HepG2 (cell line): ENCODE measurements around the gene NUP133. TPM values are rescaled to one million over a fixed set of nuclear protein-coding genes. Genes with fewer than 3 reads are reported as not detected.

Source experiments
- CEBPG ChIP-seq: IDR thresholded peaks from 2 replicates; pipeline ENCODE4 v1.6.1; 2016
- DNMT3B ChIP-seq: conservative IDR thresholded peaks from 2 replicates; pipeline ENCODE4 v1.6.1; 2016; ENCODE audit warnings: missing biosample characterization, control low read depth
- HNRNPK ChIP-seq: fragments of 200-400 bp; formaldehyde crosslinking; IDR thresholded peaks from 2 replicates; pipeline ENCODE4 v1.6.1; 2018; ENCODE audit warnings: low read length, low read depth, moderate library complexity, mild to moderate bottlenecking; ENCODE audit not compliant: poor library complexity, severe bottlenecking
- JDP2 ChIP-seq: sonication (generic); formaldehyde crosslinking; IDR thresholded peaks from 2 replicates; pipeline ENCODE4 v1.8.1; 2022; ENCODE audit warnings: missing genetic modification reagents, borderline replicate concordance
- KDM1A ChIP-seq: IDR thresholded peaks from 2 replicates; pipeline ENCODE4 v1.6.1; 2016; ENCODE audit warnings: missing compliant biosample characterization
- KMT2B ChIP-seq: IDR thresholded peaks from 2 replicates; pipeline ENCODE4 v1.6.1; 2016; ENCODE audit warnings: missing genetic modification reagents, missing compliant biosample characterization
- NFKB2 ChIP-seq: sonication (generic); formaldehyde crosslinking; IDR thresholded peaks from 2 replicates; pipeline ENCODE4 v1.4.0; 2020; ENCODE audit warnings: missing genetic modification reagents, borderline replicate concordance
- PITX1 ChIP-seq: sonication (generic); formaldehyde crosslinking; IDR thresholded peaks from 2 replicates; pipeline ENCODE4 v1.5.1; 2020; ENCODE audit warnings: mild to moderate bottlenecking, missing genetic modification reagents
- SP5 ChIP-seq: IDR thresholded peaks from 2 replicates; pipeline ENCODE4 v1.6.1; 2016; ENCODE audit warnings: low read depth, borderline replicate concordance
- THRA ChIP-seq: sonication (generic); formaldehyde crosslinking; IDR thresholded peaks from 2 replicates; pipeline ENCODE4 v1.4.0; 2020; ENCODE audit warnings: missing genetic modification reagents, borderline replicate concordance
- ZBTB46 ChIP-seq: sonication (generic); formaldehyde crosslinking; IDR thresholded peaks from 2 replicates; pipeline ENCODE4 v1.4.0; 2020; ENCODE audit warnings: mild to moderate bottlenecking, missing genetic modification reagents, borderline replicate concordance
- ZC3H13 ChIP-seq: sonication (generic); formaldehyde crosslinking; IDR thresholded peaks from 2 replicates; pipeline ENCODE4 v1.8.1; 2023; ENCODE audit warnings: mild to moderate bottlenecking, missing genetic modification reagents, moderate library complexity
- ZNF557 ChIP-seq: sonication (generic); formaldehyde crosslinking; IDR thresholded peaks from 2 replicates; pipeline ENCODE4 v1.4.0; 2020; ENCODE audit warnings: missing genetic modification reagents
- ZNF572 ChIP-seq: sonication (generic); formaldehyde crosslinking; IDR thresholded peaks from 2 replicates; pipeline ENCODE4 v1.5.1; 2020; ENCODE audit warnings: mild to moderate bottlenecking, missing genetic modification reagents
- ZNF841 ChIP-seq: sonication (generic); formaldehyde crosslinking; IDR thresholded peaks from 2 replicates; pipeline ENCODE4 v1.8.1; 2023; ENCODE audit warnings: missing genetic modification reagents, borderline replicate concordance
- ZSCAN30 ChIP-seq: sonication (generic); formaldehyde crosslinking; IDR thresholded peaks from 2 replicates; pipeline ENCODE4 v1.5.0; 2020; ENCODE audit warnings: mild to moderate bottlenecking, missing genetic modification reagents
- polyA plus RNA-seq, 8 experiments: library from polyadenylated mRNA; depleted of rRNA in 3 of 8; stranded (reverse) in 7 of 8; unstranded in 1 of 8; fragments of >200 nt; fragmentation: Illumina TruSeq in 4 of 8; extraction: Trizol in 4 of 8; gene quantifications; 2 replicates each; pipeline versions ENCODE4 v1.2.1 to v1.2.3, GENCODE V29; 2011 to 2016; ENCODE audit warnings: low read depth in 4 of 8, missing spikeins in 1 of 8, mixed read lengths in 1 of 8; ENCODE audit not compliant: insufficient read depth in 1 of 8
- total RNA-seq, 5 experiments: library from RNA; depleted of rRNA; stranded (reverse); fragments of >200 nt; fragmentation: Illumina TruSeq; extraction: Trizol; gene quantifications; 2 replicates each; pipeline ENCODE4 v1.2.3, GENCODE V29; 2016; ENCODE audit warnings: low read depth in 1 of 5
- TF ChIP-seq, protein P1 (sequence below): sonication (generic); formaldehyde crosslinking; IDR thresholded peaks from 2 replicates; pipeline ENCODE4 v1.9.0; 2021; ENCODE audit warnings: mild to moderate bottlenecking, missing genetic modification reagents
- TF ChIP-seq, protein P2 (sequence below): sonication (generic); formaldehyde crosslinking; IDR thresholded peaks from 2 replicates; pipeline ENCODE4 v1.8.1; 2023; ENCODE audit warnings: mild to moderate bottlenecking, inconsistent platforms, moderate library complexity, missing genetic modification reagents, borderline replicate concordance

NUP133 gene
- total and polyA plus RNA-seq, 2 of the 13 experiments (the other 11 are each of a cell fraction or from before 2014, with no cell fraction given) = 17.7 to 45.6 TPM

DNA sequence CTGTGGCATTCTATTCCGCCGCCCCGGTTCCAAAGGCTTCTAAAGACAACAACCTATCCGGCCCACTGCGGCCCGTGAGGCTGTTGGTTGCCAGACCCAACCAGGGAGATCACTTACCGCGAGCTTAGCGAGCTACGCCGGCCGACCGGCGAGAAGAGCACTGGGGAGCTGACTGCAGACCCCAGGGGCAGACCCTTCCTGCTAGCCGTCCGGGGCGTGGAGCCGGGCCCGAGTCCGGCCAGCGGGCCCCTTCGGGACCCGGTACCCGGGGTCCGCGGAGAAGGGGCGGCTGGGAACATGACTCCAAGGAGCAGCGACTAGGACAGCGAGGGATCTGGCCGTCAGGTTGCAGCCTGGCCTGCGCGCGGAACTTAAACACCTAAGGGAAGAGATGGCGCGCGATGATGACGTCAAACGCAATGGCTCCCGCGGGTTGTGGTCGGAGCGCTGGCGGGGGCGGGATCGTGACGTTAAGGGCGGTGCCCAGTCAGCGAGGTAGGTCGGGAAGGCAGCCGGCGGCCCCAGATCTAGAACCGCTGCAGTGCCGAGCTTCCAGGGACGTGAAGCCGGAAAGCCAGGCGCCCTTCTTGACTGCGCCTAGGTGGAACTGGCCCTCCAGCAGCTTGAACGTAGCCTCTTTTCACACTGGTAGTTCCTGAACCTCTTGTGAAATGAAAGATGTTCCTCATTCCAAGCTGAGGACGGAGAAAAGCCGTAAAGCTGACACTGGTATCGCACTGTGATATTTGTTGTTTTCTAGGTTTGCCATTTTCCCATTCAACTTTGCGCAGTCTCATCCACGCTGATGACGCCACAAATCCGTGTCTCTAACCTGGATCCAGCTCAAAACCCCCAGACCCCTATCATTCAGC, at the start of gene NUP133 (continued):
- TF ChIP-seq NFKB2 = peak; percentile 63; the same call in 1 of the 2 replicates
- TF ChIP-seq, protein P1, sequence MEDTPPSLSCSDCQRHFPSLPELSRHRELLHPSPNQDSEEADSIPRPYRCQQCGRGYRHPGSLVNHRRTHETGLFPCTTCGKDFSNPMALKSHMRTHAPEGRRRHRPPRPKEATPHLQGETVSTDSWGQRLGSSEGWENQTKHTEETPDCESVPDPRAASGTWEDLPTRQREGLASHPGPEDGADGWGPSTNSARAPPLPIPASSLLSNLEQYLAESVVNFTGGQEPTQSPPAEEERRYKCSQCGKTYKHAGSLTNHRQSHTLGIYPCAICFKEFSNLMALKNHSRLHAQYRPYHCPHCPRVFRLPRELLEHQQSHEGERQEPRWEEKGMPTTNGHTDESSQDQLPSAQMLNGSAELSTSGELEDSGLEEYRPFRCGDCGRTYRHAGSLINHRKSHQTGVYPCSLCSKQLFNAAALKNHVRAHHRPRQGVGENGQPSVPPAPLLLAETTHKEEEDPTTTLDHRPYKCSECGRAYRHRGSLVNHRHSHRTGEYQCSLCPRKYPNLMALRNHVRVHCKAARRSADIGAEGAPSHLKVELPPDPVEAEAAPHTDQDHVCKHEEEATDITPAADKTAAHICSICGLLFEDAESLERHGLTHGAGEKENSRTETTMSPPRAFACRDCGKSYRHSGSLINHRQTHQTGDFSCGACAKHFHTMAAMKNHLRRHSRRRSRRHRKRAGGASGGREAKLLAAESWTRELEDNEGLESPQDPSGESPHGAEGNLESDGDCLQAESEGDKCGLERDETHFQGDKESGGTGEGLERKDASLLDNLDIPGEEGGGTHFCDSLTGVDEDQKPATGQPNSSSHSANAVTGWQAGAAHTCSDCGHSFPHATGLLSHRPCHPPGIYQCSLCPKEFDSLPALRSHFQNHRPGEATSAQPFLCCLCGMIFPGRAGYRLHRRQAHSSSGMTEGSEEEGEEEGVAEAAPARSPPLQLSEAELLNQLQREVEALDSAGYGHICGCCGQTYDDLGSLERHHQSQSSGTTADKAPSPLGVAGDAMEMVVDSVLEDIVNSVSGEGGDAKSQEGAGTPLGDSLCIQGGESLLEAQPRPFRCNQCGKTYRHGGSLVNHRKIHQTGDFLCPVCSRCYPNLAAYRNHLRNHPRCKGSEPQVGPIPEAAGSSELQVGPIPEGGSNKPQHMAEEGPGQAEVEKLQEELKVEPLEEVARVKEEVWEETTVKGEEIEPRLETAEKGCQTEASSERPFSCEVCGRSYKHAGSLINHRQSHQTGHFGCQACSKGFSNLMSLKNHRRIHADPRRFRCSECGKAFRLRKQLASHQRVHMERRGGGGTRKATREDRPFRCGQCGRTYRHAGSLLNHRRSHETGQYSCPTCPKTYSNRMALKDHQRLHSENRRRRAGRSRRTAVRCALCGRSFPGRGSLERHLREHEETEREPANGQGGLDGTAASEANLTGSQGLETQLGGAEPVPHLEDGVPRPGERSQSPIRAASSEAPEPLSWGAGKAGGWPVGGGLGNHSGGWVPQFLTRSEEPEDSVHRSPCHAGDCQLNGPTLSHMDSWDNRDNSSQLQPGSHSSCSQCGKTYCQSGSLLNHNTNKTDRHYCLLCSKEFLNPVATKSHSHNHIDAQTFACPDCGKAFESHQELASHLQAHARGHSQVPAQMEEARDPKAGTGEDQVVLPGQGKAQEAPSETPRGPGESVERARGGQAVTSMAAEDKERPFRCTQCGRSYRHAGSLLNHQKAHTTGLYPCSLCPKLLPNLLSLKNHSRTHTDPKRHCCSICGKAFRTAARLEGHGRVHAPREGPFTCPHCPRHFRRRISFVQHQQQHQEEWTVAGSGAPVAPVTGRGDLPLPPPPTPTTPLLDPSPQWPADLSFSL (CRISPR knock-in tag) = peak; percentile 60
- no peak for TF ChIP-seq JDP2 (CRISPR knock-in tag)
- peak; percentile 98 for TF ChIP-seq KMT2B
- no peak for TF ChIP-seq KDM1A
- TF ChIP-seq SP5 = peak; percentile 46; the same call in 1 of the 2 replicates
- TF ChIP-seq PITX1 (CRISPR knock-in tag) = peak; percentile 70; the same call in 1 of the 2 replicates
- no peak for TF ChIP-seq ZNF841
- no peak for TF ChIP-seq THRA
- no peak for TF ChIP-seq ZNF557 (CRISPR knock-in tag)
- TF ChIP-seq DNMT3B = 0 out of 2 replicates have a peak, but pooled peaks have one; percentile 46
- TF ChIP-seq ZSCAN30 = no peak
- TF ChIP-seq CEBPG (CRISPR knock-in tag) = peak; percentile 38; the same call in 1 of the 2 replicates
- no peak for TF ChIP-seq HNRNPK
- TF ChIP-seq, protein P2, sequence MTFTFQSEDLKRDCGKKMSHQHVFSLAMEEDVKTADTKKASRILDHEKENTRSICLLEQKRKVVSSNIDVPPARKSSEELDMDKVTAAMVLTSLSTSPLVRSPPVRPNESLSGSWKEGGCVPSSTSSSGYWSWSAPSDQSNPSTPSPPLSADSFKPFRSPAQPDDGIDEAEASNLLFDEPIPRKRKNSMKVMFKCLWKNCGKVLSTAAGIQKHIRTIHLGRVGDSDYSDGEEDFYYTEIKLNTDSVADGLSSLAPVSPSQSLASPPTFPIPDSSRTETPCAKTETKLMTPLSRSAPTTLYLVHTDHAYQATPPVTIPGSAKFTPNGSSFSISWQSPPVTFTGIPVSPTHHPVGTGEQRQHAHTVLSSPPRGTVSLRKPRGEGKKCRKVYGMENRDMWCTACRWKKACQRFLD (CRISPR knock-in tag) = no peak
- peak; percentile 44; the same call in 1 of the 2 replicates for TF ChIP-seq ZC3H13 (CRISPR knock-in tag)
- TF ChIP-seq ZBTB46 = no peak
- 0 out of 2 replicates have a peak, but pooled peaks have one; percentile 66 for TF ChIP-seq ZNF572 (CRISPR knock-in tag)
